ENCODE results near the gene DENND5A. TPM values are rescaled to one million over a fixed set of nuclear protein-coding genes. Genes with fewer than 3 reads are reported as not detected.

The DENND5A gene
- total RNA-seq, 2 donors from 2014 or later, result 22.1 to 31.3 TPM

GRCh38 chr11:9092853-9093778 is 172.0 kb downstream of the DENND5A start:
- intact Hi-C loops (cut with DNase I), result no loop called here

GRCh38 chr11:9092072-9092471 is 173.1 kb downstream of the DENND5A start:
- 82 to 86% methylated on average over 4 of the region's 4 CpGs for WGBS, 2 donors
- no peak for ATAC-seq

More at GRCh38 chr11:9092853-9093778, 172.0 kb downstream of the DENND5A start:
- H3K9me3 ChIP-seq, result no peaks in the 10 kb centered on the region
- WGBS, 2 donors, result 52 to 60% methylated on average over 10 of the region's 10 CpGs
- H3K4me3 ChIP-seq, result no peak overlapping the region
- ATAC-seq (peak; percentile 64), DNase-seq (peak; percentile 38 to 58 (median 44))
- H3K27me3 ChIP-seq, result no peaks in the 10 kb centered on the region
- H3K27ac ChIP-seq, result peak overlapping the region in 2 of 4 donors; percentile 45 to 62
- TF ChIP-seq POLR2A (IDR thresholded peaks at IDR 0.05) (no peak), CTCF (IDR thresholded peaks at IDR 0.05) (peak in 6 of 7 experiments; percentile 23 to 48 (median 42))
- no peaks in the 10 kb centered on the region for H3K36me3 ChIP-seq (replicated peaks in 1 of 2; ENCODE audit: insufficient read depth in 1 of 2, low read depth in 2 of 2)
- H3K4me1 ChIP-seq, result peaks cover 52% of the 10 kb centered on the region

GRCh38 chr11:9091044-9091922 is 173.9 kb downstream of the DENND5A start, which contains the start of gene SCUBE2:
TSS of gene SCUBE2 (minus strand) at chr11:9091599. CDS start at chr11:9091528, 71 bp downstream.
- H3K36me3 ChIP-seq (replicated peaks in 1 of 2; ENCODE audit: insufficient read depth in 1 of 2, low read depth in 2 of 2), result no peaks in the 10 kb centered on the region
- DNase-seq, result no peak

More at GRCh38 chr11:9092072-9092471, 173.1 kb downstream of the DENND5A start:
- no peaks in the 10 kb centered on the region for H3K9me3 ChIP-seq
- no peaks in the 10 kb centered on the region for H3K36me3 ChIP-seq (replicated peaks in 1 of 2; ENCODE audit: insufficient read depth in 1 of 2, low read depth in 2 of 2)
- peaks cover 48% of the 10 kb centered on the region for H3K4me1 ChIP-seq
- no peaks in the 10 kb centered on the region for H3K27me3 ChIP-seq
- intact Hi-C loops (cut with DNase I), result no loop called here
- H3K4me3 ChIP-seq, result no peak overlapping the region
- peak overlapping the region in 1 of 4 donors; percentile 38 for H3K27ac ChIP-seq
- DNase-seq, result no peak
- no peak for TF ChIP-seq CTCF (IDR thresholded peaks at IDR 0.05)
- TF ChIP-seq POLR2A (IDR thresholded peaks at IDR 0.05), result no peak

More at GRCh38 chr11:9091044-9091922, 173.9 kb downstream of the DENND5A start, which contains the start of gene SCUBE2:
- H3K4me3 ChIP-seq, result peak within 1 kb of the TSS in 1 of 2 donors; percentile 26
- no peaks in the 10 kb centered on the region for H3K27me3 ChIP-seq
- peak; percentile 45 for ATAC-seq
- TF ChIP-seq CTCF (IDR thresholded peaks at IDR 0.05), result no peak
- no peak for TF ChIP-seq POLR2A (IDR thresholded peaks at IDR 0.05)
- H3K27ac ChIP-seq, result peak within 1 kb of the TSS in 1 of 4 donors; percentile 38
- peaks cover 46% of the 10 kb centered on the region for H3K4me1 ChIP-seq
- intact Hi-C loops (cut with DNase I), result no loop called here
- WGBS, 2 donors, result 3 to 9% methylated on average over 25 to 96 of the region's 113 CpGs
- H3K9me3 ChIP-seq, result no peaks in the 10 kb centered on the region

Measured in body of pancreas (tissue), 4 donors.